ENCODE data around the gene C7orf25. TPM values are rescaled to one million over a fixed set of nuclear protein-coding genes. Genes with fewer than 3 reads are reported as not detected.

Gene C7orf25
- total and polyA plus RNA-seq, 2 of the 13 experiments (the other 11 are each of a cell fraction or from before 2014, with no cell fraction given) = 0.37 to 1.3 TPM

DNA sequence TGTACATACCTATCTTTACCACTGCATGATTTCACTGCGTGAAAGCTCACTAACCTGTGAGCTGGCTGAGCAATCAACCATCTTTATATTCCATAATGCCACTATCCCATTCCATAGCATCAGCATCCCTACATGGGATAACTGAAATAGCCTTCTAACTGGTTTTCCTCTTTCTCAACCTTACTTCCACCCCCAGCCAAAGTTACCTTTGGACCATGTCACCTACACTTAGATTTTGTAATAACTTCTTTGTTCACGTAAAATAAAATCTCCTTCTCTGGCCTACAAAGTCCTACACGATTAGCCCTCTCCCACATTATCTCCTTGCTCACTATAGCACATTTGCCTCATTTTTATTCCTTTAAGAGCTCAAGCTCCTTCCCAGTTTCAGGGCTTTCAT lies 17.6 kb upstream of the C7orf25 start:
- peaks cover 4 to 21% of the 10 kb centered on the region in 2 experiments for H3K36me3 ChIP-seq (replicated peaks in 1 of 2; ENCODE audit: control insufficient read depth in 1 of 2, insufficient read depth in 2 of 2, low read length in 2 of 2)
- DNase-seq (ENCODE audit: low spot score) (no peak), FAIRE-seq (no peak), ATAC-seq (no peak)
- peak overlapping the region; percentile 80 for H3K4me2 ChIP-seq (ENCODE audit: low read depth, low read length)
- peaks cover 50% of the 10 kb centered on the region for H3K4me1 ChIP-seq (ENCODE audit: insufficient read depth, low read length)
- H3K4me3 ChIP-seq (replicated peaks in 1 of 3; ENCODE audit: insufficient read depth in 1 of 3, low read depth in 2 of 3, low read length in 3 of 3) = no peak overlapping the region; a peak in 1 of 6 replicates
- H3K9me3 ChIP-seq (ENCODE audit: low read length) = no peaks in the 10 kb centered on the region
- in situ Hi-C loops (cut with HindIII; ENCODE audit: extremely low pct_ligation_motif_present, low pct_unique_long_range_greater_than_20kb) (no loop called here), intact Hi-C loops (cut with micrococcal nuclease; ENCODE audit: unreplicated experiment) (no loop called here)
- H3K27ac ChIP-seq (ENCODE audit: extremely low read length, insufficient read depth, low read length) = no peak overlapping the region
- no TSS peak for BruUV-seq (replicated peaks)
- no peaks in the 10 kb centered on the region; a peak in 1 of 5 replicates for H3K27me3 ChIP-seq (ENCODE audit: control insufficient read depth in 1 of 2, insufficient read depth in 2 of 2, low read length in 2 of 2)
- no peak overlapping the region; the same call in 1 of the 2 replicates for H3K9ac ChIP-seq (ENCODE audit: insufficient read depth, low read depth, low read length)
- no peak overlapping the region for H2AFZ ChIP-seq (ENCODE audit: low read length)
- CTCF ChIA-PET (ENCODE audit: low intra/inter-chr PET ratio, low total read pairs) = no interaction called here
- WGBS (ENCODE audit: low lambda C conversion rate) = 41% methylated on average over 3 of the region's 3 CpGs
- peaks cover 69% of the 10 kb centered on the region for H3K79me2 ChIP-seq (ENCODE audit: insufficient read depth, low read length)
- TF ChIP-seq HNF4G (IDR thresholded peaks at IDR 0.05; ENCODE audit: borderline replicate concordance, low read depth, low read length) (peak; percentile 25; the same call in 1 of the 2 replicates), HNF4G (CRISPR knock-in tag; IDR thresholded peaks at IDR 0.05; ENCODE audit: borderline replicate concordance, low read depth) (no peak), PAX8 (CRISPR knock-in tag; IDR thresholded peaks at IDR 0.05; ENCODE audit: borderline replicate concordance) (no peak)
- POLR2A ChIA-PET = interaction anchor here (2.0 to 4.4 kb wide), 2 partner anchors 17 to 41 kb away, joined by 4 to 22 read pairs; partner anchors contain the start of gene C7orf25
- peaks cover 20% of the 10 kb centered on the region for H4K20me1 ChIP-seq (ENCODE audit: insufficient read depth, low read length)

DNA sequence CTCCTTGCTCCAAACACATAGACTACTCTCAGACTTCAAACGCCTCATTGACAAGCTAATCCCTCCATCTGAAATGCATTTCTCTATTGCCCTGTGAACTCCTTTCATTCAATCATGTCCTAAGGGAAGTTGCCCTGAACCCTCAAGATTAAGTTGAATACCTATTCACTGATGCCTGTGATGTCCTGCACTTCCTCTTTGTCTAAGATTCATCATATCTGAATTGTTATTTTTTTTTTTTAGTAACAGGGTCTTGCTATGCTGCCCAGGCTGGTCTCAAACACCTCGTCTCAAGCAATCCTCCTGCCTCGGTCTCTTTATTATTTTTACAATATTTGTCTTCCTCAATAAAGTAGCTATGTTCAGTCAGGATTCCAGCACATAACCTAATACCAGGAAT lies 16.9 kb upstream of the C7orf25 start:
- no peak for ATAC-seq
- no peak for DNase-seq (ENCODE audit: low spot score)
- peak overlapping the region; percentile 37 for H3K4me2 ChIP-seq (ENCODE audit: low read depth, low read length)
- FAIRE-seq = no peak
- H3K27me3 ChIP-seq (ENCODE audit: control insufficient read depth in 1 of 2, insufficient read depth in 2 of 2, low read length in 2 of 2) = no peaks in the 10 kb centered on the region; a peak in 1 of 5 replicates
- no peak overlapping the region for H3K9ac ChIP-seq (ENCODE audit: insufficient read depth, low read depth, low read length)
- H3K36me3 ChIP-seq (replicated peaks in 1 of 2; ENCODE audit: control insufficient read depth in 1 of 2, insufficient read depth in 2 of 2, low read length in 2 of 2) = peaks cover 4 to 26% of the 10 kb centered on the region in 2 experiments
- TF ChIP-seq ZNF121 (CRISPR knock-in tag; IDR thresholded peaks at IDR 0.05) (peak; percentile 49; the same call in 1 of the 2 replicates), ZNF543 (CRISPR knock-in tag; IDR thresholded peaks at IDR 0.05) (no peak)
- no peak overlapping the region for H3K4me3 ChIP-seq (replicated peaks in 1 of 3; ENCODE audit: insufficient read depth in 1 of 3, low read depth in 2 of 3, low read length in 3 of 3)
- H3K27ac ChIP-seq (ENCODE audit: extremely low read length, insufficient read depth, low read length) = no peak overlapping the region
- H4K20me1 ChIP-seq (ENCODE audit: insufficient read depth, low read length) = peaks cover 20% of the 10 kb centered on the region
- intact Hi-C loops (cut with micrococcal nuclease; ENCODE audit: unreplicated experiment) = no loop called here
- POLR2A ChIA-PET = interaction anchor here (1.0 kb wide), 1 partner anchor 13 kb away, joined by 3 read pairs; no protein-coding TSS in a partner anchor
- CTCF ChIA-PET (ENCODE audit: low intra/inter-chr PET ratio, low total read pairs) = no interaction called here
- BruUV-seq (replicated peaks) = no TSS peak
- H2AFZ ChIP-seq (ENCODE audit: low read length) = no peak overlapping the region
- in situ Hi-C loops (cut with HindIII; ENCODE audit: extremely low pct_ligation_motif_present, low pct_unique_long_range_greater_than_20kb) = no loop called here
- 64% methylated on average over 3 of the region's 3 CpGs for WGBS (ENCODE audit: low lambda C conversion rate)
- H3K9me3 ChIP-seq (ENCODE audit: low read length) = no peaks in the 10 kb centered on the region
- peaks cover 64% of the 10 kb centered on the region for H3K79me2 ChIP-seq (ENCODE audit: insufficient read depth, low read length)
- peaks cover 43% of the 10 kb centered on the region for H3K4me1 ChIP-seq (ENCODE audit: insufficient read depth, low read length)
